ENCODE measurements around the gene PTPRD. TPM values are rescaled to one million over a fixed set of nuclear protein-coding genes. Genes with fewer than 3 reads are reported as not detected.
A peak's percentile ranks its signal among the peaks of the same experiment; 100 is the strongest.

Gene PTPRD
- total RNA-seq, 1 experiment from 2014 or later = 32.5 TPM

DNA sequence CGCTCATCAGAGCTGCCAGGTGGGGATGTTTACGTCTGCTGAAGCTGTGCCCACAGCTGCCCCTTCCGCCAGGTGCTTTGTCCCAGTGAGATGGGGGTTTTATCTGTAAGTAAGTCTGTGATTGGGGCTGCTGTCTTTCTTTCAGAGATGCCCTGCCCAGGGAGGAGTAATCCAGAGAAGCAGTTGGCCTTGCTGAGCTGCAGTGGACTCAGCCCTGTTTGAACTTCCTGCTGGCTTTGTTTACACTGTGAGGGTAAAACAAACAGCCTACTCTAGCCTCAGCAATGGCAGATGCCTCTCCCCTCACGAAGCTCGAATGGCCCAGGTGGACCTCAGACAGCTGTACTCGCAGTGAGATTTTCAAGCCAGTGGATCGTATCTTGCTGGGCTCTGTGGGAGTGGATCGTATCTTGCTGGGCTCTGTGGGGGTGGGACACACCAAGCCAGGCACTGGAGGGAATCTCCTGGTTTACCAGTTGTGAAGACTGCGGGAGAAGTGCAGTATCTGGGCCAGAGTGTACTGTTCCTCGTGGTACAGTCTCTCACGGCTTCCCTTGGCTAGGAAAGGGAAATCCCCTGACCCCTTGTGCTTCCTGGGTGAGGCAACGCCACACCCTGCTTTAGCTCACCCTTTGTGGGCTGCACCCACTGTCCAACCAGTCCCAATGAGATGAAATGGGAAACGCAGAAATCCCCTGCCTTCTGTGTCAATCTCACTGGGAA lies 2283.1 kb downstream of the PTPRD start:
- DNase-seq = peak; percentile 47
- H3K27ac ChIP-seq (ENCODE audit: insufficient read length, low read depth, low read length) = no peak overlapping the region
- H2BK20ac ChIP-seq (ENCODE audit: low read depth, low read length, poor library complexity, severe bottlenecking) = no peak overlapping the region
- no peak overlapping the region for H2BK12ac ChIP-seq (ENCODE audit: insufficient read length, low read depth, low read length)
- no peak overlapping the region for H3K4me2 ChIP-seq (ENCODE audit: insufficient read depth, insufficient read length, low read length)
- no peak overlapping the region for H3K23ac ChIP-seq (ENCODE audit: insufficient read length, low read depth, low read length)
- H2AK5ac ChIP-seq (ENCODE audit: insufficient read length, low read length) = no peak overlapping the region
- TF ChIP-seq, protein P1, sequence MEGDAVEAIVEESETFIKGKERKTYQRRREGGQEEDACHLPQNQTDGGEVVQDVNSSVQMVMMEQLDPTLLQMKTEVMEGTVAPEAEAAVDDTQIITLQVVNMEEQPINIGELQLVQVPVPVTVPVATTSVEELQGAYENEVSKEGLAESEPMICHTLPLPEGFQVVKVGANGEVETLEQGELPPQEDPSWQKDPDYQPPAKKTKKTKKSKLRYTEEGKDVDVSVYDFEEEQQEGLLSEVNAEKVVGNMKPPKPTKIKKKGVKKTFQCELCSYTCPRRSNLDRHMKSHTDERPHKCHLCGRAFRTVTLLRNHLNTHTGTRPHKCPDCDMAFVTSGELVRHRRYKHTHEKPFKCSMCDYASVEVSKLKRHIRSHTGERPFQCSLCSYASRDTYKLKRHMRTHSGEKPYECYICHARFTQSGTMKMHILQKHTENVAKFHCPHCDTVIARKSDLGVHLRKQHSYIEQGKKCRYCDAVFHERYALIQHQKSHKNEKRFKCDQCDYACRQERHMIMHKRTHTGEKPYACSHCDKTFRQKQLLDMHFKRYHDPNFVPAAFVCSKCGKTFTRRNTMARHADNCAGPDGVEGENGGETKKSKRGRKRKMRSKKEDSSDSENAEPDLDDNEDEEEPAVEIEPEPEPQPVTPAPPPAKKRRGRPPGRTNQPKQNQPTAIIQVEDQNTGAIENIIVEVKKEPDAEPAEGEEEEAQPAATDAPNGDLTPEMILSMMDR (conservative IDR thresholded peaks at IDR 0.05) = no peak
- H3K4ac ChIP-seq (ENCODE audit: low read depth, low read length) = no peak overlapping the region
- Mint-ChIP-seq H3K4me3 (no peak overlapping the region), H3K9me3 (peaks cover 0 to 7% of the 10 kb centered on the region in 2 experiments; a peak in 1 of 5 replicates), H3K27ac (peak overlapping the region in 1 of 3 experiments; percentile 13; a peak in 1 of 7 replicates), H3K27me3 (ENCODE audit: low read depth) (no peaks in the 10 kb centered on the region; the same call in none of the 2 replicates), H3K36me3 (ENCODE audit: insufficient read depth in 1 of 3, low read depth in 3 of 3) (peaks cover 0 to 14% (median 10%) of the 10 kb centered on the region in 3 experiments; a peak in 4 of 7 replicates), H3K4me1 (peaks cover 11 to 17% of the 10 kb centered on the region in 2 experiments)
- no peaks in the 10 kb centered on the region for H3K27me3 ChIP-seq (ENCODE audit: insufficient read depth, low read length)
- H2BK15ac ChIP-seq (ENCODE audit: low read depth, low read length) = no peak overlapping the region
- no peak overlapping the region for H4K8ac ChIP-seq (replicated peaks; ENCODE audit: insufficient read length, low read depth, low read length)
- no peaks in the 10 kb centered on the region for H3K23me2 ChIP-seq (ENCODE audit: insufficient read length, low read depth, low read length, poor library complexity, severe bottlenecking)
- H4K20me1 ChIP-seq (ENCODE audit: control insufficient read depth, insufficient read depth, insufficient read length) = no peaks in the 10 kb centered on the region
- no peaks in the 10 kb centered on the region; the same call in 1 of the 2 replicates for H3K4me1 ChIP-seq (ENCODE audit: insufficient read depth, low read length)
- H3K56ac ChIP-seq (ENCODE audit: insufficient read length, low read depth, low read length) = no peak overlapping the region
- no peak overlapping the region for H3K18ac ChIP-seq (ENCODE audit: insufficient read length, low read depth, low read length)
- no peak overlapping the region for H3T11ph ChIP-seq (ENCODE audit: low read length)
- H3K79me2 ChIP-seq (ENCODE audit: insufficient read depth, low read length) = no peaks in the 10 kb centered on the region
- no peak overlapping the region for H4K91ac ChIP-seq (ENCODE audit: insufficient read length, low read depth, low read length)
- no peak overlapping the region for H4K5ac ChIP-seq (ENCODE audit: insufficient read length, low read depth, low read length)
- H3K9ac ChIP-seq (ENCODE audit: extremely low read depth, insufficient read length, low read length) = no peak overlapping the region
- H3K9me3 ChIP-seq (ENCODE audit: control insufficient read depth, low read depth, low read length) = no peaks in the 10 kb centered on the region
- H3K79me1 ChIP-seq (ENCODE audit: insufficient read depth, low read depth, low read length, poor library complexity, severe bottlenecking) = no peaks in the 10 kb centered on the region
- H2BK120ac ChIP-seq (ENCODE audit: low read depth, low read length, poor library complexity, severe bottlenecking) = no peak overlapping the region
- H2BK5ac ChIP-seq (ENCODE audit: insufficient read length, low read length) = no peak overlapping the region
- no CpG with 5 or more reads among the region's 13 CpGs for WGBS (ENCODE audit: extremely low coverage, insufficient read length, low lambda C conversion rate)
- H2AFZ ChIP-seq (ENCODE audit: low read length) = no peak overlapping the region
- no peak overlapping the region for H3K14ac ChIP-seq (ENCODE audit: insufficient read depth, low read length)

Data from H9 (cell line).